CD14-positive monocyte (primary cell): ENCODE results near the gene HDGF. TPM values are rescaled to one million over a fixed set of nuclear protein-coding genes. Genes with fewer than 3 reads are reported as not detected.

Source experiments
- DNase-seq, 3 donors: peaks; one replicate each; pipeline ENCODE4 v3.0.0-alpha.2; 2011 to 2022
- H2AFZ ChIP-seq: 2 replicates; pipeline ENCODE4 v1.6.0; 2012; ENCODE audit warnings: mild to moderate bottlenecking, low read depth, low read length, inconsistent platforms; ENCODE audit not compliant: insufficient read depth, poor library complexity, severe bottlenecking
- H3K27ac ChIP-seq, 2 donors: 1 replicate in 1 of 2; 2 replicates in 1 of 2; pipeline ENCODE4 v1.5.1; 2012 to 2013; ENCODE audit warnings: low read length in 2 of 2, control low read depth in 1 of 2, inconsistent platforms in 1 of 2, low read depth in 1 of 2, mild to moderate bottlenecking in 1 of 2
- H3K27me3 ChIP-seq, 2 donors: one replicate each; pipeline versions ENCODE4 v1.6.0 to v1.6.1; 2011 to 2013; ENCODE audit warnings: low read length in 2 of 2; ENCODE audit not compliant: control insufficient read depth in 2 of 2, insufficient read depth in 2 of 2
- H3K36me3 ChIP-seq, 2 donors: replicated peaks in 1 of 2; 1 replicate in 1 of 2; 2 replicates in 1 of 2; pipeline versions ENCODE4 v1.5.1 to v1.6.1; 2012 to 2013; ENCODE audit warnings: low read length in 2 of 2, control low read depth in 1 of 2, inconsistent platforms in 1 of 2, mild to moderate bottlenecking in 1 of 2; ENCODE audit not compliant: insufficient read depth in 2 of 2, control insufficient read depth in 1 of 2
- H3K4me1 ChIP-seq, 2 donors: 1 replicate in 1 of 2; 2 replicates in 1 of 2; pipeline versions ENCODE4 v1.5.1 to v1.6.1; 2012 to 2013; ENCODE audit warnings: low read length in 2 of 2, control low read depth in 1 of 2, inconsistent platforms in 1 of 2, mild to moderate bottlenecking in 1 of 2, moderate library complexity in 1 of 2; ENCODE audit not compliant: insufficient read depth in 2 of 2, control insufficient read depth in 1 of 2
- H3K4me2 ChIP-seq: replicated peaks from 2 replicates; pipeline ENCODE3; 2012; ENCODE audit warnings: low read length, moderate library complexity, mild to moderate bottlenecking; ENCODE audit not compliant: poor library complexity, severe bottlenecking; ENCODE audit errors: extremely low read depth
- H3K4me3 ChIP-seq, 3 experiments: fragments of 200-600 bp in 1 of 3; sonication (generic) in 1 of 3; replicated peaks in 1 of 3; 1 replicate in 2 of 3; 2 replicates in 1 of 3; pipeline ENCODE4 v1.5.1; 2011 to 2013; ENCODE audit warnings: low read length in 3 of 3, mild to moderate bottlenecking in 3 of 3, control low read depth in 2 of 3, low read depth in 2 of 3, inconsistent platforms in 1 of 3, moderate library complexity in 1 of 3
- H3K79me2 ChIP-seq: 2 replicates; pipeline ENCODE4 v1.6.0; 2012; ENCODE audit warnings: mild to moderate bottlenecking, control low read depth, inconsistent platforms, low read length, moderate library complexity; ENCODE audit not compliant: insufficient read depth
- H3K9ac ChIP-seq: 2 replicates; pipeline ENCODE4 v1.6.0; 2017; ENCODE audit warnings: low read length, mild to moderate bottlenecking; ENCODE audit not compliant: insufficient read depth, poor library complexity, severe bottlenecking
- H3K9me3 ChIP-seq, 2 donors: replicated peaks in 1 of 2; 1 replicate in 1 of 2; 2 replicates in 1 of 2; pipeline versions ENCODE4 v1.5.1 to v1.6.1; 2012 to 2013; ENCODE audit warnings: low read length in 2 of 2, control low read depth in 1 of 2; ENCODE audit not compliant: control insufficient read depth in 1 of 2, insufficient read depth in 1 of 2
- H4K20me1 ChIP-seq: 2 replicates; pipeline ENCODE4 v1.6.0; 2012; ENCODE audit warnings: mild to moderate bottlenecking, low read length, control low read depth, moderate library complexity; ENCODE audit not compliant: insufficient read depth
- H3K27ac Mint-ChIP-seq, 7 donors: one replicate each; pipeline ENCODE4 v1.8.0; 2020; ENCODE audit warnings: mild to moderate bottlenecking in 7 of 7, mixed read lengths in 7 of 7, moderate library complexity in 6 of 7, inconsistent platforms in 2 of 7
- H3K27me3 Mint-ChIP-seq, 3 donors: one replicate each; pipeline ENCODE4 v1.8.0; 2021 to 2022; ENCODE audit warnings: low read depth in 3 of 3, mild to moderate bottlenecking in 3 of 3, mixed read lengths in 3 of 3, moderate library complexity in 3 of 3, inconsistent platforms in 1 of 3
- H3K36me3 Mint-ChIP-seq, 2 donors: one replicate each; pipeline ENCODE4 v1.8.0; 2020; ENCODE audit warnings: mixed read lengths in 2 of 2, inconsistent platforms in 1 of 2, mild to moderate bottlenecking in 1 of 2
- H3K4me1 Mint-ChIP-seq: one replicate; pipeline ENCODE4 v1.8.0; 2020; ENCODE audit warnings: mild to moderate bottlenecking, mixed read lengths
- H3K4me3 Mint-ChIP-seq, 2 donors: one replicate each; pipeline ENCODE4 v1.8.0; 2020; ENCODE audit warnings: mild to moderate bottlenecking in 2 of 2, mixed read lengths in 2 of 2, moderate library complexity in 1 of 2
- H3K9me3 Mint-ChIP-seq, 7 donors: one replicate each; pipeline ENCODE4 v1.8.0; 2020 to 2022; ENCODE audit warnings: mixed read lengths in 7 of 7, mild to moderate bottlenecking in 6 of 7, moderate library complexity in 6 of 7, inconsistent platforms in 2 of 7
- CTCF ChIP-seq: fragments of 200-600 bp; IDR thresholded peaks from one replicate; pipeline ENCODE4 v1.8.0; 2022; ENCODE audit warnings: antibody characterized with exemption, mild to moderate bottlenecking
- WGBS: methylation state at CpG from one replicate; pipeline ENCODE4 v1.1.5; 2013; ENCODE audit warnings: missing lambda C conversion rate; ENCODE audit not compliant: insufficient coverage; 5-methylcytosine and 5-hydroxymethylcytosine counted together
- intact Hi-C, 2 donors: fragments of 100-400 bp; cut with micrococcal nuclease; formaldehyde crosslinking; loops; one replicate each; pipeline versions ENCODE4 v1.15.0 to v1.15.1; 2023
- polyA plus RNA-seq, 3 donors: library from polyadenylated mRNA; depleted of rRNA in 1 of 3; unstranded in 2 of 3; stranded (reverse) in 1 of 3; fragments of 300-500 nt in 2 of 3; fragments of >200 nt in 1 of 3; fragmentation: Illumina TruSeq in 2 of 3; gene quantifications; 1 replicate in 2 of 3; 2 replicates in 1 of 3; pipeline ENCODE4 v1.2.3, GENCODE V29; 2012 to 2021

The HDGF gene
- polyA plus RNA-seq, 3 donors = 23.9 to 92.4 (median 49.9) TPM

DNA sequence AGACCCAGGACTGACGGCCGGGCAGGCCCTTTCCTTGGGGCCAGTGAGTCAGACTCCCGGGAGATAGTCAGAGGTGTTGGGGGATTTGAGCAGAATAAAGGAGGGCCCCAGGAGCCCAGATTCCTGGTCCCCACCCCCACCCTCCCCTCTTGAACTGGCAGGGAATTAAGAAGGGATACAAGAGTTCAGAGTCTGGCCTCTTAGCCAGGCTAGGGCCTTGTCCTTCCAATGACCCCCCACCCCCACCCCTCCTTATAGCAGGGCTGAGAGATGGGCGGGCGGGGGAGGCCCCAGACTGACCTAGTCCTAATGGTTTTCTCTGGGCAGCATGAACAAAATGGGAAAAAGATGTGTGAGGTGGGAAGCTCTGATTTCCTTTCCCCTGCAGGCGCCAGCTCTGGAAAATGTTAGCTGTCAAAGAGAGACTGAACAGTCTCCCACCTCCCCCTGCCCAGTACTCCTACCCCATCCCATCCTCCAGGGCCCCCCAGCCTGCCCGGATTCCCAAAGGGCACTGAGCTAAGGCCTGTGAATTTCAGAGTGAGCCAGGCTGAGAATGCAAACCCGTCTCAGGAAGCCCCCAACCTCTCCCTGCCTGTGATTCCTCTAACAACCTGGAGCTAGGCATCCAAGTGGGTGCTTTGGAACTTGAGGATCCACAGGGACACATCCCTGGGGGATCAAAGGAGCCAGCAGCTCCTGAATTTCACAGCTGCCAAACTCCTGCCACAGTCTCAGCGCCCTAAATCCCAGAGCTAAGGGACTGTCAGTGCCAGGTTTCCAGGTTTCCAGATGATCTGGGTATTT, 40.3 kb downstream of the HDGF start:
- Mint-ChIP-seq H3K27me3 (peaks cover 21 to 36% (median 27%) of the 10 kb centered on the region in 3 donors), H3K27ac (no peak overlapping the region), H3K36me3 (peaks cover 20 to 28% of the 10 kb centered on the region in 2 donors), H3K9me3 (peaks cover 0 to 10% (median 3%) of the 10 kb centered on the region in 7 donors), H3K4me1 (peaks cover 9% of the 10 kb centered on the region), H3K4me3 (no peak overlapping the region)
- no peak overlapping the region for H3K9ac ChIP-seq
- H3K9me3 ChIP-seq = no peaks in the 10 kb centered on the region
- intact Hi-C loops = no loop called here
- peaks cover 4 to 5% of the 10 kb centered on the region in 2 donors for H3K4me1 ChIP-seq
- H3K4me2 ChIP-seq = no peak overlapping the region
- no peaks in the 10 kb centered on the region for H3K79me2 ChIP-seq
- no peak overlapping the region for H2AFZ ChIP-seq
- H3K36me3 ChIP-seq = peaks cover 0 to 9% of the 10 kb centered on the region in 2 donors
- WGBS = 100% methylated on average over 2 of the region's 9 CpGs
- peaks cover 10 to 24% of the 10 kb centered on the region in 2 donors for H3K27me3 ChIP-seq
- peaks cover 6% of the 10 kb centered on the region for H4K20me1 ChIP-seq
- no peak overlapping the region for H3K4me3 ChIP-seq
- DNase-seq = no peak
- no peak overlapping the region for H3K27ac ChIP-seq
- TF ChIP-seq CTCF = no peak

- H3K4me1 ChIP-seq = peaks cover 17 to 18% of the 10 kb centered on the region in 2 donors
Measured at GRCh38 chr1:156709757-156710489, 41.6 kb downstream of the HDGF start.

More at GRCh38 chr1:156709757-156710489, 41.6 kb downstream of the HDGF start:
- peak overlapping the region in 1 of 7 donors; percentile 40 for H3K27ac Mint-ChIP-seq
- WGBS = 97% methylated on average over 6 of the region's 11 CpGs
- peaks cover 6% of the 10 kb centered on the region for H4K20me1 ChIP-seq
- no peak overlapping the region for H3K27ac ChIP-seq
- no peak overlapping the region for H3K4me3 ChIP-seq
- intact Hi-C loops = no loop called here
- peaks cover 34 to 48% (median 40%) of the 10 kb centered on the region in 3 donors for H3K27me3 Mint-ChIP-seq
- peaks cover 23 to 37% of the 10 kb centered on the region in 2 donors for H3K27me3 ChIP-seq
- H3K36me3 Mint-ChIP-seq = peaks cover 10 to 15% of the 10 kb centered on the region in 2 donors
- H3K36me3 ChIP-seq = no peaks in the 10 kb centered on the region
- no peak overlapping the region for H3K4me2 ChIP-seq
- TF ChIP-seq CTCF = no peak
- no peak overlapping the region for H3K9ac ChIP-seq
- H3K79me2 ChIP-seq = no peaks in the 10 kb centered on the region
- peaks cover 21% of the 10 kb centered on the region for H3K4me1 Mint-ChIP-seq
- no peak for DNase-seq
- peaks cover 0 to 10% of the 10 kb centered on the region in 2 donors for H3K9me3 ChIP-seq
- no peak overlapping the region for H3K4me3 Mint-ChIP-seq
- peaks cover 0 to 16% (median 9%) of the 10 kb centered on the region in 7 donors for H3K9me3 Mint-ChIP-seq
- H2AFZ ChIP-seq = no peak overlapping the region
